GM18858 (cell line): ENCODE measurements around the gene CNTNAP4.

ENCODE experiments used
- ATAC-seq: cut with Tn5 transposase; IDR thresholded peaks from one replicate; pipeline ENCODE4 v1.9.1; 2021; ENCODE audit not compliant: unreplicated experiment

Gene CNTNAP4

DNA sequence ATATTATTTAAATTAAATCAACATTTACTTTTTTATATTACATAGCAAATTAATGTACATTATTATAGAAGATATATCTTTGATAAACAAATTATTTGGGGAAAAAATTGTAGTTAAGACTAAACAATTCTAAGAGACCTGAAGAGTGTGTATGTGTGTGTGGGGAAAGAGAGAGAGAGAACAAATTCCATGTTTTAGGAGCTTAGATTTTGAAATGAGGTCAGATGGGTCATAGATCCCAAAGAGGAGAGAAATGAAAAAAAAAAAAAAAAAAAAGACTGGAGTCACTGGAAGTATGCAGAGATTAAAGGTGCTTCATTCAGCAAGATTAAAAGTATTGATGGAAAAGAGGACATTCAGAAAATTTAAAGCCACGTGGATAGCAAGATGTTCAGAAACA lies 206.8 kb downstream of the CNTNAP4 start:
- ATAC-seq: no peak

DNA sequence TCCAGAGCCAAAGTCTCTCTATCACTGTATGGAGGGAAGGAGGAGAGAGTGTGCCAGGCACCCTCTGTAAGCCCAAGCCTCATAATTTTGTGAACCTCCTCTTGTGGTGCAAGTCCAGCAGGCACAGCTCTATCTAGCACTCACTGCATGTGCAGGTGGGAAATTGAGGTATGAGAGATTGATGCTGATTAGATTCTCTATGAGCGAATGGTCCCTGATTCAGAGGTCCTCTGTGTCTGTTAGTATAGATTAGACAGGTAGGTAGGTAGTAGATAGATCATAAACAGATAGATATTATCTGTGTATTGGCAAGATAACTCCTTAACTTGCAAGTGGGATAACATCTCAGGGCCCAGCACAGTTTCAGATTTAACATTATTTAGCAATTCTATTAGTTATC lies 209.5 kb downstream of the CNTNAP4 start:
- no peak for ATAC-seq

DNA sequence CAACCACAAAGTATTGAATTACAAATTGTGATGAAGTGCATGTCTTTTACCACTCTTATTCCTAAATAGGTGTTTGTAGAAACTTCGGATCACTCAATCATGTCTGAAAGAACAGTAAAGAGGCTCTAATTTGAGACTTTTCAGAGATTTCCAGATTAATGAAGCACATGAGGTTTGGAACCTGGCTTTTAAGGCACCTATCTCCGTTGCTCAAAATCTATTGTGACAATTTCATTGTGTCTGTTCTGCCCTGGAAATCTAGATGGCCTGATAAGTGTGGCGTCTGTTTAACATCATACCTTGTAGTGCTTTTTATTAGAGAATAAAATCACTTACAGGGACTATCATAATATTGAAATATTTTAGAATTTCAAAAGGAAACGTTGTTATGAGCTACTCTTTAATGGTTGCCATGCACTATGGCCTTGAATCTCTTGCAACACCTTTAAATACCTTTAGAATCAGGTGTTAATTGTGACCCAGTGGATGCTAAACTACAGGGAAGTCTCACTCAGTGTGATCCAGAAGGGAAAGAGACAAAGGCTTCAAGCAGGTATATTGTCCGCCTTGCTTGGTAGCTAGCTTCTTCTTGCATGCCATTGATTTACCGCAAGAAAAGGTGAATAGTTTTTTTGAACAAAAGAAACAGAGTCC lies 210.3 kb downstream of the CNTNAP4 start:
- no peak for ATAC-seq

DNA sequence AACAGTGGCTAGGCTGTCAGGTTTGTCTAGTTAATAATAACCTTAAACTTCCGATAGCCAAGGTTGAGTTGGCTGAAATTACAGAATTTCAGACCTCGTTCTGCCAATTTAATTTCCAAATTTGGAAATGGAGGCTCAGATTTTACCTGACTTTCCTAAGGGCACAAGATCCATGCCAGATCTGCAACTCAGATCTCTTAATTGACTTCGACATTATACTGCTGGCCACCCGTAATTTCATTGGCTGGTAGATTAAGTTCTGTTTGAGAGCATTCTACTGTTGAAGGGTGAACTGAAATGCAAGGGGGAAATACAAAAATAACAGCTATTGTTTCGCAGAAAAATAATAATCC lies 210.8 kb downstream of the CNTNAP4 start:
- ATAC-seq: no peak

DNA sequence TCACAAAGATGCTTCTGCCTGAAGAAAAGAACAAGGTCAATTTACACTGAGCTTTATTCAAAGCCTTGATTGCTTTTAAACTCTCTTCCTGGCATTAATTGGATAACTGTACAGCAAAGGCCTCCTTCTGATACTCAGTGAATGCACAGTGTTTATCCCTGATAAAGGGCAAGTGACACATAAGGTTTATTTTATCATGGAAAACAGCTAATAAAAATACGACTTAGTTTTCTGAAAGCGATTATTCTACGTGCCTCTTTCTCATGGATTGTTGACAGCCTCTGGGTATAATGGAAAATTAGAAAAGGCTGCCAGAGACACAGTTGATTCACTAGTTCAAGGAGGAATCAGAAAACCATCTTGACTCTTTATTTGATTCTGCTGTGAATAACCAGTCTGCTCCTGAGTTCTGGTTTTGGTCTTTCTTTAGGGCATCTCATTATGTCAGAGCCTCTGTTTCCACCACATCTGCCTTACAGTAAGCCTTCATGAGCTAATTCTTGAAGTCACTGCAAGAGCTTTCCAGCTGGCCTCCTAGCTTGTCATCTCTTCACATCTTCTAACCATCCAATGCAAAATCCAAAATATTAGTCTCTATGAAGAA lies 212.9 kb downstream of the CNTNAP4 start:
- ATAC-seq: no peak

DNA sequence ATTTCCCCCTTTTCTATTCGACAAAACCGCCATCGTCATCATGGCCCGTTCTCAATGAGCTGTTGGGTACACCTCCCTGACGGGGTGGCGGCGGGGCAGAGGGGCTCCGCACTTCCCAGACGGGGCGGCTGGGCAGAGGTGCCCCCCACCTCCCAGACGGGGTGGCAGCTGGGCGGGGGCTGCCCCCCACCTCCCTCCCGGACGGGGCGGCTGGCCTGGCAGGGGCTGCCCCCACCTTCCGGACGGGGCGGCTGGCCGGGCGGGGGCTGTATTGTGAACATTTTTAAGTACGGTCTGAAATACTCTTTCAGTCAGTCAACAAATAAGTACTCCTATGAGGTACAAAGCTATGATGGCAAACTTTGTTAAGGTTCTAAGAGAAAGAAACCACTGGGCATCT lies 222.8 kb downstream of the CNTNAP4 start:
- no peak for ATAC-seq

DNA sequence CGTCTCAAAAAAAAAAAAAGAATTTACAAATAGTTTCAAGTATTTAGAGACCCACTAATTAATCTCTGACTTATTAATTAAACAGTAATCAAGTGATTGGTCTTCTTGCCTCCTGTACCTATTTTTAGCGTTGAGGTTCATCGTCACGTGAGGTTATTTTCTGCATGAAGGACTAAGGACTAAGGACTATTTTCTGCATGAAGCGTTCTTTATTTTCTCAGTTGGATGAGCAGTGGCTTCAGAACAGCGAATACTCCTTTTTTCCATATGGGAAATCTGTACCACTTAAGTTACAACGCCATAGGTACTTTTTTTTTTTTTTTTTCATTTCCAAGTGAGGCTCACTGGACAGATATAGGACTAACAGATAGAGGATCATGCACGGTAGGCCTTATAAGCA lies 224.9 kb downstream of the CNTNAP4 start:
- no peak for ATAC-seq

DNA sequence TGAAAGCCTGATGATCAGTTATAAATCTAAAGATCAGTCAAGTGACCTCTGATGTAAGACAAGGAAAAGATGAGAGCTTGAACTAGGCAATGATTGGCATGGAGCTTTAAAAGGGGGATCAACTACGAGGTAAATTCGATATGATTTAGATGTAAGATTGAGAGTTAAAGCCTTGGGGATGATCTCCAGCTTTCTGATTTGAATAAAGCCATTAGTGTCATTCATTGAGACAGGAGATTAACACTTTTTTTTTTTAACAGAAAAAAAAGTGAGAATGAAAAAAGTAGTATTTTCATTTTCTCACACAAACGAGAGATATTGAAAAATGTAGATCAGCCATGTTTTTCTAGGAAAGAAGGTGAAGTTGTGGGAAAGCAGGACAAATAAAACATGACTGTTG lies 225.4 kb downstream of the CNTNAP4 start:
- ATAC-seq: no peak

DNA sequence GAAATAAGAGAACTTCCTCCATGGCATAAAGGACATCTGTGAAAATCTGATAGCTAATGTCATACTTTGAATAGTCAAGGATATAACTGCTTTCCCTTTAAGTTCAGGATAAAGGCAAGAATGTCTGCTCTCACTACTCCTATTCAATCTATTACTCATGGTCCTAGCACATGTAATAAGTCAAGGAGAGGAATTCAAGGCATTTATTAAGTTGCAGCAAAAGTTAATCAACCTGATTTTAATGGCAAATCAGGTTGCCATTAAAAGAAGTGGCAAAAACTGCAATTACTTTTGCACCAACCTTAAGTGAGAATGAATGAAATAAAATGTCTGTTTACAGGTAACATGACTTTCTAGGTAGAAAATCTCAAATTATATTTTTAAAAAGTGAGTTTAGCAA lies 225.9 kb downstream of the CNTNAP4 start:
- no peak for ATAC-seq

DNA sequence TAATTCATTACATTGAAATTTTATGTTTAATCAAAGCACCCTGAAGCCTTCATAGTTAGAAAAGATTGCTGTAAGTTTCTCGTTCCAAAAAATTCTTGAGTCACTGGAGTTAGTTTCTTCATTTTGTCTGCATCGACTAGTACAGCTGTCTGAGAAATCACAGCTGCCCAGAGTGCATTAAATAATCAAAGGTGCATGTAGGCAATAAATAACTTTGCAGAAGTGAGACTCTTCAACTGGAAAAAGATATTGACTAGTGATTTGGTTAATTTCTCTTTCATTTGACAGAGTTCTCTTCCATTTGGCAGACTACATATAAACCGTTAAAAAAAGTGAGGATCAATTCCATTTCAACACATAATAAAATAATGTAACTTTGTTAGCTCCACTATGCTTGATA lies 234.0 kb downstream of the CNTNAP4 start:
- no peak for ATAC-seq

DNA sequence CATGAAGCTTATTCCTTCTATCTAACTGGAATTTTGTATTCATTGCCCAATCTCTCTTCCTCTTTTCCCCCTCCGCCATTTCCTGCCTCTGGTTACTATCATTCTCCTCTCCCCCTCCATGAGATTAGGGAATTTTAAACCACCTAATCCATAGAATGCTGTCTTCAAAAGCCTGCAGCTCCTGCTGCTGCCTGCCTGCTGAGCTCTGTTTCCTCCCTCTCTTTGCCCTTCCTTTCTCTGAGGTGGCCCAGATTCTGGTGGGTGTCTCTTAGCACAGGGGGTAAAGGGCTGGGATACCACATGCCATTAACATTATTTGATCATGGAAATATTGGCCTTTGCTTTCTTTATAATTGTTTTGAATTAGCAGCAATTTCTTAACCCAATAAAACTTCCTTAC lies 241.6 kb downstream of the CNTNAP4 start:
- ATAC-seq: no peak

DNA sequence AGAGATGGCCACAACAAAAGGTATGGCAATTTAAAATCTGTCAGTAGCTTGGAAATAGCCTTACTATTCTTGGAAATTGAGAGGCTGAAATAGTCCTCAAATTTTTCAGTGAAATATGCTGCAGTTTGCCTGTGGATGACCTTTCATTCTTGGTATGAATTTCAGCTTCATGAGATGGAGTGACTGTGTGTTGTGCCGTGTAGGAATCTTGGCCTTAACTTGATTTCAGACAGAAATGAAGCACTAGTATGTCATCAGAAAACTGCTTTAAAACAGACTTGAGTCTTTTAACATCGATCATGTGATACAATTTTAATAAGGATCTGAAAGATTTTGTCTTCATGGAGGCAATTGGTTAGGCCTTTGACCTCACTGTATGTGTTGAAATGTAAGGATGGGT lies 247.2 kb downstream of the CNTNAP4 start:
- ATAC-seq: no peak

DNA sequence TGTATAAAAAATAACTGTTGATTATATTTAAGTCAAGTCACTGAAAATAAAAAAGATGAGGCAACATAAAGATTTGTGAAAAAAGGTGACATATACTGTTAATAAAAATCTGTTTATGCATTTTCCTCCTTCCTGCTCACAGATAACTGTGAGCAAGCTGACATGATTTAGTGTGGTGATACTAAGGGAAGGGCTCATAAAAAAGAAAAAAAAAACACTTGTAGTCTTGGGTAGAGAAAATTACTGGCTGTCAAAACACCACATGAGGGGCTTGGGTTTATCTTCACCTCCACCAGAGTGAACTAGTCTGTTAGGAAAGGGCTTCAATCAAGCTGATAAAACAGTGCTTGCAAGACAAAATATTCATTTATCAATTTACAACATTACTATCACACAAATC lies 247.6 kb downstream of the CNTNAP4 start:
- no peak for ATAC-seq

DNA sequence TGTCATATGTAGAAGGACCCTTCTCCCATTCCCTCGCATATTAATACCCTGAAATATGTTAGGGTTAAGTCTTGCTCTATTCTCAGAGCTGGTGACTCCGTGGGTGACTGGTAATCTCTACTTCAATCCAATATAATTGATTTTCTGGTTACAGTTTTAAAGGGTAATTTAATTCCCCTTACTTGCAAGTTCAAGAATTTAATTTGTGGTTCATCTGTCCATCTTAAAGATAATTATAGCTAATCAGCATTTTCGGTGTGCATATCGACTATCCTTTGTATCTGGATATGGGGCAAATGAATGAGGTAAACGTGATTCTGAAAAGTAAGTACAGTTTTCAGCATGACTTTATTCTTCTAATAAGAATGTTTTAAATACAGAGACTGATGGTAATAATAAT lies 250.0 kb downstream of the CNTNAP4 start:
- ATAC-seq: no peak

DNA sequence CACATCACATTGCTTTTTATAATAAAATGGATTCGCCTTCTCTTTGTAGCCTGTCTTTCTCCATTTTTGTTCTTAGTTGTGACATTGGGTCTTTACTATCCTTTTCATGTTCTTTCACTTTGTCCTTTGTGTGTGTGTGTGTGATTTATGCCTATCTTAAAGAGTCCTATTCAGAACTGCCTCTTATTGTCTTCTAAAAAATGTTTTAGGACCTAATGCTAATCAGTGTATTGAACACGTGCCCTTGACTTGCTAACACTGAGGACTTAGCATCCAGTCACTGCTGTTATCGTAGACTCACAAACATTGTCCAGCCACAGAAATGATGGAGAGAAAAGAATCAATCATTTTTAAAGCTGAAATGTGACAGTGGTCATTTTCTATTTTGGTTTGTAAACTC lies 251.9 kb downstream of the CNTNAP4 start:
- ATAC-seq: no peak

DNA sequence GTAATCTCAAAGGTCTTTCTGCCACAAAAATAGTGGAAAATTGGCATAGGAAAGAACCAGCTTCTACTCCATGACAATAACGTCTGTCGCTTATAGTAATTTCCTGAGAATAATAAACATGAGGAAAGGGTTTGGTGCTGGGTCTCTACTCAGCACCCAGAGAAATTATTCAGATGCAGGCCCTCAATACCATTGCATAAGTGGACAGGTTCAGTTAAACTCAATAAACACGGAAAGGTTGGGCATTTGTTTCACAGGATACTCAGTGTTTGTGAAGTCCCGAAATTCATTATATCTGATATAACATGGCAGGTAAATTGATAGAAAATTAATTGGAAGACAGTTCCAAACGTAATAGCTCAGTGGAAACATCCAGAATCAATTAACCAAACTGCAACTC lies 254.0 kb downstream of the CNTNAP4 start:
- no peak for ATAC-seq

DNA sequence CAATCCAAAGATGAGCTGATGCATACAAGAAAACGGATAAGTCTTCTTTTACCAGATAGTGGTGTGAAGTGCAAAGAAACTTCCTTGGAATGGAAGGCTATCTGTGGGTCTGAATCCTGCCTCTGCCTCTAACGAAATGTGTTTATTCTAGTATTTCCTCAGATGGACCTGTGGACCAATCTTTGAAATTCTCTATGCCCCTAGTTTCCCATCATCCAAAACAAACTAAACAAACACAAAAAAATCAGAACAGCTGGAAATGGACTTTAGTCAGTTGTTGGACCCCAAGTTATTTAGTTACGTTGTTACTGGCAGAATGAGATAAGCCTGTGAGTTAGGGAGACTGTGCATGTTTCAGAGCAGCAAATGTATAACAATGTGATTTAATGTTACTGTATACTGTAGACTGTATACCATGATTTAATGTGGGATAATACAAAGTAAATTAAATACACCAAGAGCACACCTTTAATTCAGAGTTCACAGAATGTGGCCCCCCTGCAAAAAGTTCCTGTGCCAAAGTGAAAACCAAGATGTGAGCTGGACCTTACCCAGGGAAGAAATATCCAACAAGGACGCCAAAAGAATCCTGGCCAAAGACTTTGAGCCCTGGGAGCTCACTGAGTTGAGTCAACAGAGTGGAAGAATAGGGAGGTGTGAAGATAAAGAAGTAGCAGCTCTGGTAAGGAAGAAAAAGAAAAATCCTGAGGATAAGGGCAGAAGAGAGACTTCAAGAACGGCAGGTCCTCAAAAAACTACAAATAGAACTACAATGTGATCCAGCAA lies 255.2 kb downstream of the CNTNAP4 start:
- ATAC-seq: no peak

DNA sequence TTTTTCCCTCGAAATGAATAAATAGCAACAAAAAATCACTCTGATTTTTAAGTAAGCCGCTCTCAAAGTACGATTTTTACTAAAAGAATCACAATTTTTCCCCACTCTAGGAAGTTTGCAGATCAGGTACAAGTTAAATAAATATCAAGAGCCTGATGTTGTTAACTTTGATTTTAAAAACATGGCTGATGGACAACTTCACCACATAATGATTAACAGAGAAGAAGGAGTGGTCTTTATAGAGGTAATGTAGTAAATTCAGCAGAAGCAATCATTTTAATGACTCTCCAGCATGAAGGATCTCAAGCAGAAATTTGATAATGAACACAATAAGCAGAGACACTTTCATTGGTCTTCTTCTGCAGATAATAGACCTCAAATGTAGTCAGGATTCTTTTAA lies 262.4 kb downstream of the CNTNAP4 start:
- no peak for ATAC-seq

DNA sequence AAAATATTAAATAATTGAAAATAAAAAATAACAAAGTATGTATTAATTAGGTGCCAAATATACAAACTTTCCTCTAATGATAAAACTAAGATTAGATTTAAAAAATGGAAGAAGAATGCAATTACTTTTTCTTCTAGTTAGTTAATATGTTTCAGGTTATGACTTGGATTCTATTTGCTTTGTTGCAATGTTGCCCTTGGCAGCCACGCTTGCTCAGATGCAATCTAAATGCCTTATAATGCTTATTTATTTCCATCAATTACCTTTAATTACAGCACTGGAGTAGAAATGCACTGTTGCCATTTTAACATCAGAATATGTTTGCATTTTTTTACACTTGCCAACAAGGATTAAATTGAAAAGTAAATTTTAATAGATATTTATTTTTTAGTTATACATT lies 263.9 kb downstream of the CNTNAP4 start:
- no peak for ATAC-seq

DNA sequence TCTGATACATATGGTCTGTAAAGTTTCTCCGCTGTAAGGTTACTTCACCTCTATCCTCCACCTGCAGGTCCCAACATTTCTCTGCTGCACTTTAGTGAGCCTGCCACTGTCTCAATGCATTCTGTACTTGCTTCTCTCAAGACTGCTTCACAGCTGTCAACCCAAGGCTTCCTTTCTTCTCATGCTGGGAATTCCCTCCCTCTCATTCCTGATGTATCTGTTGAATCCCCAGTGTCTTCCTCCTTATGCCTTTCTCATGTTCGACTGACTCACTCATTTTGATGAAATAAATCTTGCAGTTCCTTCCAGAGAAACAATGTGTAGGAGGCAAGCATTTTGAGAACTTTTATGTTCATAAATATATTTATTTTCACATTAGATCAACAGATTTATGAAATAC lies 288.3 kb downstream of the CNTNAP4 start:
- no peak for ATAC-seq

DNA sequence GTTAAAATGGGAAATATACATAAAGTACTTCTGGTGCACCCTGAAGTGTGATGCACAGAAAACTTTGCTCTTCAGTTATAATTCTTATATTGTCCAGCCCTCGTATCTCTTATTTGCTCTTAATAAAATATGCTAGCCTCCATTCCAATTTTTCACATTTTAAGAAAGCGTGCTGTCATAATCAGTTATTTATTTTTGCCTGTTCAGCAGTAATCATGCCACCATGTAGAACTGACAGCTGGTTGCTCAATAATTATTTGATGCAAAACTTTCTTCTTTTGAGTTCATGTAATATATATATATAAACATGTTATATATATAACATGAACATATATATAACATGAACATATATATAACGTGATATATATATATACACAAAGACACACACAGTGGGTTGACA lies 294.6 kb downstream of the CNTNAP4 start:
- no peak for ATAC-seq

DNA sequence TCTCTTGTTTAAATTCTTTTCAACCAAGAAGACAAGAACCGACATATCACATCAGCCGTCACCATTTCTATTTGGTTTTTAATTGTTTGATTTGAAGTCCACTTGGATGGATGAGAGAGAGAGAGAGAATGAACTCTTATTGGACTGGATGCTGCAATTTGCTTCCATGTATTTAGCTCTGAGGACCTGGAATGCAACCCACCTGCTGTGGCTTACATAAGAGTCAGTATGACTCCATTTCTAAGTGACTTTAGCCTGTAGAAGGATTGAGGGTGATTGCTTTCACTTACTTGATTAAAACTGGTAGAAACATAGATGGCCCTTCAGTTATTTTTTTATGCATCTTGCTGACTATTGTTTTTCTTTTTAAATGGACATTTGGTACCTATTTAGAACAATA lies 296.1 kb downstream of the CNTNAP4 start:
- ATAC-seq: no peak

DNA sequence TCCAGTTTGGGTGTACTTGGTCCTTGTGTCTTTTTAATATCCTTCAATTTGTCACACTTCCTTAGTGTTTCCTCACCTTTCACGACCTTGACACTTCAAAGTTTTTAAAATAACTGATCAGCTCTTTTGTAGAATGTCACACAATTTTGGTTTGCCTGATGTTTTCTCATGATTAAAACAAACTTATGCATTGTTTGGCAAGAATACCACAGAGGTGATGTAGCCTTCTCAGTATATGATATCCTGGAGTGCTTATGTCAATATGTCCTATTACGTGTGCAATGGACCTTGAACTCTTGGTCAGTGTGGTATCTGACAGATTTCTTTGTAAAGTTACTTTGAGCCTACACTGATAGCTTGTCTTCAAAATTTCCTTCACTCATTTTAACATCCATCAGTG lies 297.4 kb downstream of the CNTNAP4 start:
- no peak for ATAC-seq
